GM18499 (cell line): Measurements from ENCODE around the gene MEGF11.

Experiments
- ATAC-seq: cut with Tn5 transposase; IDR thresholded peaks from one replicate; pipeline ENCODE4 v1.9.1; 2021; ENCODE audit warnings: moderate number of reproducible peaks; ENCODE audit not compliant: insufficient read depth, unreplicated experiment

MEGF11 gene

GRCh38 chr15:66241087-66241907 lies 12.3 kb downstream of the MEGF11 start:
- no peak for ATAC-seq

- ATAC-seq = no peak
These were observed 13.2 kb downstream of the MEGF11 start for GRCh38 chr15:66240240-66240794.

- no peak for ATAC-seq
These were observed 14.0 kb downstream of the MEGF11 start for GRCh38 chr15:66239514-66239913.

GRCh38 chr15:66238318-66238717 lies 15.2 kb downstream of the MEGF11 start:
- no peak for ATAC-seq

- ATAC-seq = no peak
These were observed 15.9 kb downstream of the MEGF11 start for GRCh38 chr15:66237513-66238235.

GRCh38 chr15:66236806-66237375 lies 16.7 kb downstream of the MEGF11 start:
- no peak for ATAC-seq

GRCh38 chr15:66235866-66236265 lies 17.7 kb downstream of the MEGF11 start:
- no peak for ATAC-seq

GRCh38 chr15:66234798-66235197 lies 18.8 kb downstream of the MEGF11 start:
- ATAC-seq = no peak

GRCh38 chr15:66233487-66234415 lies 19.8 kb downstream of the MEGF11 start:
- ATAC-seq = no peak

- ATAC-seq = no peak
These were observed 21.3 kb downstream of the MEGF11 start for GRCh38 chr15:66232267-66232625.

GRCh38 chr15:66231394-66232266 lies 21.9 kb downstream of the MEGF11 start:
- ATAC-seq = no peak

- ATAC-seq = no peak
These were observed 23.6 kb downstream of the MEGF11 start for GRCh38 chr15:66229790-66230465.

- no peak for ATAC-seq
These were observed 24.5 kb downstream of the MEGF11 start for GRCh38 chr15:66228807-66229735.

GRCh38 chr15:66226736-66227135 lies 26.8 kb downstream of the MEGF11 start:
- ATAC-seq = no peak

- no peak for ATAC-seq
These were observed 27.8 kb downstream of the MEGF11 start for GRCh38 chr15:66225656-66226274.

- ATAC-seq = no peak
These were observed 28.6 kb downstream of the MEGF11 start for GRCh38 chr15:66224946-66225345.
